Left renal pelvis (tissue), 4 donors: ENCODE data around the gene PAQR7. TPM values are rescaled to one million over a fixed set of nuclear protein-coding genes. Genes with fewer than 3 reads are reported as not detected.

Experiments
- DNase-seq, 4 donors: peaks; one replicate each; pipeline ENCODE4 v3.0.0-alpha.2; 2013; ENCODE audit warnings: low read depth in 4 of 4, low spot score in 3 of 4
- polyA plus RNA-seq, 4 donors: library from polyadenylated mRNA; unstranded; fragments of 120-200 nt; gene quantifications; one replicate each; pipeline ENCODE4 v1.2.1, GENCODE V29; 2013; ENCODE audit not compliant: insufficient read length in 4 of 4

The PAQR7 gene, protein sequence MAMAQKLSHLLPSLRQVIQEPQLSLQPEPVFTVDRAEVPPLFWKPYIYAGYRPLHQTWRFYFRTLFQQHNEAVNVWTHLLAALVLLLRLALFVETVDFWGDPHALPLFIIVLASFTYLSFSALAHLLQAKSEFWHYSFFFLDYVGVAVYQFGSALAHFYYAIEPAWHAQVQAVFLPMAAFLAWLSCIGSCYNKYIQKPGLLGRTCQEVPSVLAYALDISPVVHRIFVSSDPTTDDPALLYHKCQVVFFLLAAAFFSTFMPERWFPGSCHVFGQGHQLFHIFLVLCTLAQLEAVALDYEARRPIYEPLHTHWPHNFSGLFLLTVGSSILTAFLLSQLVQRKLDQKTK
- 10 to 100 TPM; 13.4 to 36.2 (median 28.7) TPM for polyA plus RNA-seq

DNA sequence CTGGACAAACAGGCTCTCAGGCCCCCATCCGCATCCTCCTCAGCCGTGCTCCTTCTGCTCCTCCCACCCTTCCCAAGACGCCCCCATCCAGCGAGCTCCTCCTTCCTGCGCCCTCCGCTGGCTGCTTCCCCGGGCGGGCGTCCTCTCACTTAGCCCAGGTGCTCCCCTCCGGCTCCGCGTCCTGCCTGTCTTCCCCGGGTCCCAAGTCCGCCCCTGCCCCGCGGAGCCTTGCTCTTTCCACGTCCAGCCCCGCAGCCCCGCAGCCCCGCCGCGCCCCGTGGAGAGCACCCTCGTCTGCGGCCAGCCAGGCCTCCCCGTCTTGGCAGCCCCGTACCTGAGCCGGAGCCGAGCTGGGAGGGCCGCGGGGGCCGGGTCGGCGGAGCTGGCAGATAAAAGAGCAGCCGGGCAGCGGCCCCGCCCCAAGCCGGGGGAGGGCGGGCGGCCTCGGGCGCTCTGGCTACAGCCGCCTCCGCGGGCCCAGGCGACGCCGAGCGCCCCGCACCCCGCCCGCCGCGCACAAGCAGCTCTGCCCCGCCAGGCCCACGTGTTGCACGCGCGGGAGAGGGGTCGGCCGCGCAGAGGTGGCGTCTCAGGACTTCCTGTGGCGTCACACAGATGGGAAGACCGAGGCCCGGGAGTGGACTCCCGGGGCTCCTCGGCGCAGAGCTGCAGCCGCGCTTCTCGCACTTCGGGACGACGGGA, at the start of gene PAQR7:
Gene PAQR7 (minus strand): TSS at position 555 of the 702 bp plus-strand sequence. CDS start 11,869 bp downstream, outside the sequence.
- peak in 3 of 4 donors; percentile 65 to 69 (median 66) for DNase-seq

DNA sequence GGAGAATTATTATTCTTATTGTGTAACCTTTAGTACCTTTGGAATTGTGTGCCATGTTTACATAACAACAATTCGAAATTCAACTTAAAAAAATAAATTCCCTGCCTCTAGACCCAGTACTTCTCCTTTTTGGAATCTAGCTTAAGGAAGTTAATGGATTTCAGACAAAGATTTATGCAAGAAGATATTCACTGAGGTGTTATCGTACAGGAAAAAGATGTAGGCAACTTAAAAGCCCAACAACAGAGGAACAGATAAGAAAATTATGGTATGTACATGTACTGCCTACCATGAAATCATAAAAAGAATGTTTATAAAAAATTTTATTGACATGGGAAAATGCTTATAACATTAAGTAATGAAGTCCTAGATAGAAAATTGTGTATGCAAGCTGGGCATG, 48.9 kb upstream of the PAQR7 start:
- DNase-seq, result no peak

DNA sequence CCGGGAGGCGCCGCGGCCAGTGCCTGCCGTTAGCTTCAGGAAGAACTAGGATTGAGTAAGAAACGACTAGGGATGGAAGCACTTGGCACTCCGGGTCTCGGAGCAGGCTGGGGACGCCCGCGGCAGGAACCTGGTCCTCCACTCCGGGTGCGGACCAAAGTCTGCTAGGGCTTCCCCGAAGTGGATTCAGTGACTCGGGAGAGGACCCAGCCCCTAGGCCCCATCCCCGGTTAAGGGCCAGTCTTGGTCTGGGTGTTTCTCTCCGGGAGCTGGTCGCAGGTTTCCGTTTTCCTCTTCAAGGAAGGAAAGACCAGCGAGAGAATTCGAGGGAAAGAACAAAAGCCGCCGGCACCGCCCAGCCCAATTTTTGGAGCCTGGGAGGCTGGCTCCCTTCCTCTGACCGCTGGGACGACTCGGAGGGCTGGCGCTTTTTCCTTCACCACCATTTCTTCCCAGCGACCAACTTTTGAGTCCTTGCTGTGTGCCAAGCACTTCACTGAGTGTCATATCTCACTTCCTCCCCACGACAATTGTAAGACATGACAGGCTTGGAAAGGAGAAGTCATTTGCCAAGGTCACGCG, 47.6 kb upstream of the PAQR7 start:
- DNase-seq, result peak in 2 of 4 donors; percentile 19 to 24

DNA sequence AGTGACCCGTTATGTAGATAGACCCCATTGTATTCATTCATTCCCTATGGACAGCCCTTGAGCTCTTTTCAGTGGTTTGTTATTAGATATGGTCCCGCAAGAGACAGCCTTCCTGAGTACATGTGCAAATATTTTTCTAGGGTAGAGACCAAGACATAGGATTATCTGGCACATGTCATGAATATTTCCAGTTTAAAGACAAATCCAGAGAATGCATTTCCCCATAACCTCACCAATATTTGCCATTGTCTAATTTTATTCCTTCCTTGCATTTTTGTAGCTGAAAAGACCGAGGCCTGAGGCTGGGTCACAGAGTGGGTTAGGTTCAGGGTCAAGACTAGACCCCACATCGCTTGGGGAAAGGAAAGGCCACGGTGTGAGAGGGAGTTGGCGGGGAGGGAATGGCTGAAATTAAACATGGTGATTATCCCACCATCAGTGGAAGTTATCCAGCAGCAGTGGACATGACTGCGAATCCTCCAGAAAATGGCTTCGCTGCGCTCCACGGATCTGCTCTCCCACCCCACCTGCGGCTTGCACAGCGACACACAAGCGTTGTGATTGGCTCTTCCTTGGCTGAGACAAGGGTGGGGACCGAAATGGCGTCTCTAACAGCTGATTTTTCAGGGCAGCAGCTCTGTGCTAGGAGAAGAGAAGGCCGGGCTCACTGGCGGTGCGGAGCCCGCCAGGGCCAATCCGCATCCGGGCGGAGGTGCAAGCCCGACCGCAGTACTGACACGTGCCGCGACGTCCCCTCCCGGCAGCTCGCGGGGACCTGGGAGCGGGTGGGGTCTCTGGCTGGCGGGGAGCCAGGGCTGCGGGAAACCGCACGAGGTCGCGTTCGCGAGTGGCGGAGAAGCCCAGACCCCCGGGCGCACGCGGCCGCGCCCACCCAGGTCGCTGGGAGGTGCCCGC, 46.8 kb upstream of the PAQR7 start:
- peak in 3 of 4 donors; percentile 53 to 57 (median 54) for DNase-seq

DNA sequence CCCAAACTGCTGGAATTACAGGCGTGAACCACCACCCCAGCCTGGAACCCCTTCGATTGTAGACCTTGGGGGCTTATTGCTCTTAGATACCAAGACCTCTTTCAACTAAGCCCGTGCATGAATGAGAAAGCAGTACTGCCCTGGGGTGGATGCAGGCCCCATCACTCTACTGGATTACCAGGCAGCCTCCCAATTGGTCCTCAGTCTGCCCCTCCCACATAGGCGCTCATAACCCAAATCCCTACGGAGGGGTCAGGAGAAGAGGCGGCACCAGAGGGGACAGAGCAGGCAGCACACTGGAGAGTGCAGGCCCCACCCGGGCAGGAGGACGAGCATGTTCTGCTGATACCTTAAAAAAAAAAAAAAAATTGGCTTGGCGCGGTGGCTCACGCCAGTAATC, 43.1 kb upstream of the PAQR7 start:
- DNase-seq, result no peak

DNA sequence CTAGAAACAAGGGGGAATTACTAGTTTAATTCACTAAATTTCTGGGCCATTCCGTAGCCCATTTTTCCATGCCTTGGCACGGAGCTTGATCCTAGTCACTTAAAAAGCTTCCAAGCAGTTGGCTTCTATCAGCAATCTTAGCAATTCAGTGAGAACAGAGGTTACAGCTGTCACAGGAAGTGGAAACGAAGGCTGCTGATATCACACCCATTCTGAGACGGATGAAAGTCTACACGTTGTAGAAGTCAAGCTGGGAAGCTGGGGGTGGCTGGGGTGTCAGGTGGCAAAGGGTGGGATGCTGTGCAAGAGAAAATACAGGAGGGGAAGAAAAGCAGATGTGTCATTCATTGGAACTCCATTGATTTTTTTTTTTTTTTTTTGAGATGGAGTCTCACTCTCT, 42.5 kb upstream of the PAQR7 start:
- no peak for DNase-seq

DNA sequence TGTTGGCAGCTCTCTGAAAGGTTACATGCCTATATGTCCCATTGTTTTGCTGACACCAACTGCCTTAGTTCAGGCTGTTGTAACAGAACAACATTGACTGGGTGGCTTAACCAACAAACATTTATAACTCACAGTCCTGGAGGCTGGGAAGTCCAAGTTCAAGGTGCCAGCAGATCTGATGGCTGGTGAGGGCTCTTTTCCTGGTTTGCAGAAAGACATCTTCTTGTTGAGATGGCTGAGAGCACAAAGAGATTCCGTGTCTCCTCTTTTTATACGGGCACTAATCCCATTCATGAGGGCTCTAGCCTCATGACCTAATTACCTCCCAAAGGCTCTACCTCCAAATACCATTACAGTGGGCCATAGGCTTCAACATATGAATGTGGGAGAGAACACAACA, 41.0 kb upstream of the PAQR7 start:
- DNase-seq, result no peak

DNA sequence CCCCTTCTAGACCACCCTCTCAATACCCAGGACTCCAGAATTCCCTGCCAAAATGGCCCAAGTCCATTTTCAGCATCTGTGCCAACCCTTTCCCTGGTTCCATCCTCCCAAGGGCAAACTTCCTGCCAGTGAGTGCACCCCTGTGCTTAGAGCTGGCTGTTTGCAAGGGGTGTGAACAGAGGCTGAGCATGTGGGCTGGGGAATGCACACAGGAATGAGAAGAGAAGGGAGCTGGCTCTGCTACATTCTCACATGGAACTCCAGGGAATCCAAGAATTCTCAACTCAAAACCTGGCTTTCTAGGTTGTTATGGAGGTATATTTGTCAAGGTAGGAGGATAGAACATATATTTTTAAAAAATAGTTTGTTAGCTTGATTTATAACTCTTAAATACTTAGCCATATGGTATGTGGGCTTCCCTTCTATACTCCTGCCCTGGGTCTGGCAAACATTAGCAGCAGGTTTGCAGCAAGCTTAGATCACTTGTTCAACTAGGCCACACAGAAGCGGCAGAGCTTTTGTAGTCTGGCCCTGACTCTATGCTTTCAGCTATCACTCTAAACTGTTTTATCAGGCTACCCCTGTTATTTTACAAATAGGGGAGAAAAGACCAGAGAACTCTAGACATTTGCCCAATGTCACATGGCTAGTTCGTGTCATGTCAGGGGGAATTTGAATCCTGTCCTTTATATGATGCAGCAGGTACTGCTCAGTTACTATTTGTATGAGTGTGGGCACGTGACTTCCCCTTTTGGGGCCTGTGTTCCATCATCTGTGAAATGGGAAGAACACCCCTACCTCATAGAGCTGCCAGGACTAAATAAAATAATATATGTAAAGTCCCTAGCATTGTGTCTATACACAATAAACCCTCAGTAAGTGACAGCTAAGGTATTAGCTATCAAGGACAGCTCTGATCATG, 38.8 kb upstream of the PAQR7 start:
- no peak for DNase-seq

DNA sequence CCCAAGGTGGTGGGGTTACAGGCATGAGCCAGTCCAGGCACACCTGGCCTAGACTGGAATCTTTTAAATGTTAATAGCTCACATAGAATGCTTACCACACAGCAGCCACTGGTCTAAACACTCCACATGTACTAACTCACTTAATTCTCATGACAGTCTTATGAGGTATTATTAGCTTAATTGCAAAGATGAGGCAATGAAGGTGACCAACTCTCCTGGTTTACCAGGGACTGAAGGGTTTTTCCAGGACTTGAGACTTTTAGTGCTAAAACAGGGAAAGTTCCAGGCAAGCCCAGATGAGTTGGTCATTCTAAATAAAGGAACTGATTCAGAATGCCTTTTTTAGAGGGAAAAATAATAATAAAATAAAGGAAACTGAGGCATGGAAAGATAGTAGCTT, 37.7 kb upstream of the PAQR7 start:
- DNase-seq, result no peak

DNA sequence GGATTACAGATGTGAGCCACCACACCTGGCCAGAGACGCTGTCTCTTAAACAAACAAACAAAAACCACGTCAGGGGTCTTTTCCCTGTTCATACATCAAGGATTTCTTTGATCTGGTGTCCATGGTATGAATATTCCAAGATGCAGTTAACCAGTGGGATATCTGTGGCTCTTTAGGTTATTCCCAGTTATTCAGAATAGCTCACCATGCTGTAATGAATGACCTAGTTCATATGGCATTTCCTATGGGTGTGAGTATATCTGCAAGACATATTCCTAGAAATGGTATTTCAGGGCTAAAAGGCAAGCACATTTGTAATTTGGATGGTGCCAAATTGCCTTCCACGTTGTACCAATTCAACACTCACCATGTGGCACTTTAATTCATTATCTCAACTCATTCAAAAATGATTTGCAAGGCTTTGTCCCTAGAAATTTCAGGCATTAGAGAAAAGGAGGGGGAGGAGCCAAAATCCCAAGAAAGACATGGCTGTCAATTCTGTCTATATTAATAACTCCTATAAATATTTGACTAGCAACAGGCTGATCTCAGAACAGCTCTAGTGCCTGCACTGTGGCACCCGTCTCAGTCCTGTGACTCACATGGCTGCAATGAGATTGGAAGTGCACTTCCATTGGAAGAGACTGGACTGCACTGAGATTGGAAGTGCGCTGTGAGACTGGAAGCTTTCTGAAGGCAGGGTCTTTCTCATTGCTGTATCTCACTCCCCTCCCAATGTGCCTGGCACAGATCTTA, 36.7 kb upstream of the PAQR7 start:
- no peak for DNase-seq

DNA sequence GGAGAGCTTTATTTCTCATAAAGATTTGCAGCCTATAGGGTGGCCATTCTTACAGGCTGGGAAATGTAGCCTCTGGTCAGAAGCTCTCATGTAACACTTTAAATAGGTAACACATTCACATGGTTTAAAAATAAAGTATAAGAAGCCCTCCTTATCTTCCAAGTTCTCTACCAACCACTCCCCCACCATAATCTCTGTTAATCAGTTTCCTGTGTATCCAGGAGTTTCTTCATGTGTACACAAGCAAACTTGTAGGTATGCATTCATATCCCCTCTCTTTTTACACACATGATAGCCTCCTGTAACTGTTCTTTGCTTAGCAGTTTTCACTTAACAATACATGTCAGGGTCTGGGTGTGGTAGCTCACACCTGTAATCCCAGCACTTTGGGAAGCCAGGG, 35.7 kb upstream of the PAQR7 start:
- no peak for DNase-seq

DNA sequence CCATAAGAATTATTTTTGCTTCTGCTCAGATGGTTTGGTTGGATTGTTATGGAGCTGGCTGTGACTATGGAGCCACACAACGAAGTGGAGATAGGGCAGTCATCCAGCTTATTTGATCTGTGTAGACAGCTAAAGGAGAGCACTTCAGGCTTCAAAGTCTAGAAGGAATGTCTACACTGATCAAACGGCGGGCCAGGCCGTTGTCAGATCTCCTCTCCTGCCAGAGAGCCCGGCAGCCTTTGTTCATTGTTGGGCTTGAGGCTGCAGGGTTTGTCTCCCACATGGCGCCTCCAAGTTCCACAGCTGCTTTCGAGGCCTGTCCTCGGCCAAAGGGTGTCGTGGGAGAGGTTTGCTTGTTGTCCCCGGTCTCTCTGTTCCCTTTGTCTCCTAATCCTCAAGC, 33.5 kb upstream of the PAQR7 start:
- no peak for DNase-seq

DNA sequence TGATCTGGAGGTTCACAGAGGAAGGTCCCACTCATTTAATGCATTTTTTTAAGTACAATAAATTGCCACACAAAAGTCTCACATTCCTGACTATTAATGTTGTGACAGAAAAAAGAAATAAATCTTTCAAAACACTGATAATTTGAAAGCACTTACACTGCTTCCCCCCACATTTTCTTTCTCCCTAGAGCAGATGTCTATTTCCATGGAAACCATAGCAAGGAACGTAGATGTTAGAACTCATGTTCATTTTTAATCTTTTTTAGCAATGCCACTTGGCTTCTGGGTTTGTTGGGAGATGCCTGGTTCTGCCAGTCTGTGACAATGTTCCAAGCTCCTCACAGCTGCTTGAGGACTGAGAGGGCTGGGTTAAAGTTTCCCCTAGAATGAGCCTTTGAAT, 32.7 kb upstream of the PAQR7 start:
- no peak for DNase-seq

DNA sequence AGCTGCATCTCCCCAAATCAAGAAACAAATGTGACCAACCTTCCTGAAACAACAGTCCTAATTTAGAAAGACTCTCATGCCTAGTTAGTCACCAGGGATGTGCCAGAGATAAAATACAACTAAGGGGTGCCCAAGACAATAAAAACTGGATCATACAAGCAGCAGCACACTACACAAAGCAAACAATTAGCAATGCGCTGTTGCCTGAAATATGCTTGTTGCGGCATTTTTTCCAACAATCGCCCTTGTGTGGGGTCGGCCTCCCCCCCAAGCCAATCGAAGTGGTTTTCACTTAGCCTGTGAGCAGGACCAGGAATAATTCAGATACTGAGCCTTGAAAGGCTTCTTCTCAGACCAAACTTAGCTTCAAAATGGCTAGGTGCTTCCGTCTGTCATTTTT, 32.1 kb upstream of the PAQR7 start:
- no peak for DNase-seq

DNA sequence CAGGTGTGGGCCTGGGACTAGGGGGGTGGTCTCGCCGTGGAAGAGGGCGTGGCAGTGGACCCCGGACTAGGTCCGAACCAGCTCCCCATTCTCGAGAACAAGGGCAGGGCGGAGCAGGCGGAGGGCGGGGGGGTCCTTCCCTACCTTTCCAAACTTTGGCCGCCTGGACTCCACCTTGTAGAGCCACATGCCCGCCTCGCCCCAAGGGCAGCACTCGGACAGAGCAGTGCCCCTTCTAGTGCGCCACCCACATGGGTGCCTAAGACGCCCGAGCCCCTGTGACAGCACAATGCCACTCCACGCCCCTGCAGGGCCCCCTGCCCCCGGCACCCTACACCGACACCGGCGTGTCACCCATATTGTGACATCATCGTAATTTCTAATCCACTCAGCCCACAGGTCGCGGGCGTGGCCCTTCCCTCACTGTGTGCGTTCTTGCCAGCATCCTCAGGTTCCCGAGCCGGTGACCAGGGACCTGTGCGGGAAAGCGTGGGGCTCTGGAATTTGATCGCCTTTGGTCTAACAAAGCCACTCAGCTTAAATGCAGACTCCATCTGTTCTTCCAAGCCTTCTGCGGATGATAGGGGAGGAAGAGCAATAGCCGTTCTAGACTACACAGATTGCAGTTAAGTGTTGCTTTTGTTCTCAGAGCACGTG, 31.3 kb upstream of the PAQR7 start:
- DNase-seq, result no peak

DNA sequence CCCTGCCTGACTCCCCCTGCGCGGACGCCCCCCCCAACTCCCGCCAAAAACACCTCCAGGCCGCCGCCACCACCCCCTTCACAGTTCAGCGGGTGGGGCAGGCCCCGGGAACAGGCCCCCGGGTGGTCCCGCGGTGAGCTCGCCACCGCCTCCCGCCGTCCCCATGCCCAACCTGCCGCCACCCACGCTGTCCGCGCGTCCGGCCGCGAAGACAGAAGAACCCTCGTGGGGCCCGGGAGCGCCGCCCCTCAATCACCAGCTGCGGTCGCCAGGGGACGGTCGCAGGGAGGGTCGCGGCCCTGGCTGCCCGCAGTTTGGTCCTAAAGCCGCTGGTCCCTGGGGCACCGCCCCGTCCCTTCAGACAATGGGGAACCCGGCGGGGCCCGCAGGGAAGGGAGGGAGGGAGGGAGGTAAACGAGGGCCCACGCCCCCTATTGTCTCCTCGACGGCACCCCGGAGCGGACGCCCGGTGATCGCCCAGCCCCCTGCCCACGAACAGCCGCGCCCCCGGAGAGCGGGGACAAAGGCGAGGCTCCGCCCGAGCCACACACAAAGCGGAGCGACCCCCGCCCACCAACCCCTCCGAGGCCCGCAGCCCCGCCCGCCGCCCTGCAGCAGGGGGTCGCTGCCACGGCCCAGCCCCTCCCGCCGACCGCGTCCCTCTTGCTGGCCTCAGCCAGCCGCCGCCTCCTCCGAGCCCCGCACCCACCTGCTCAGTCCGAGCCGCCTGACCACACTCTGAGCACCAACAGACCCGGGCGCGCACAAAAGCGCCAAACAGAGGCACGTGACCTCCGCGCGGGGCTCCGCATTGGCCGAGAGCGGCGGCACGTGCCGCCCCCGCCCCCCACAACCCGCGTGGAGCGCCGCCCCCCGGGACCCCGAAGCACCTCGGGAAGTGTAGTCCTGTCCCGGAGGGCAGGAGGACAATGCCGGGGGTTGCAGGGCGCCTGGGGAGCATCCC, 30.5 kb upstream of the PAQR7 start, which contains the start of gene STMN1:
Gene STMN1 (minus strand): TSS at position 740 of the 964 bp plus-strand sequence. CDS start 1,743 bp downstream, outside the sequence.
- DNase-seq, result peak; percentile 84 to 92 (median 89)
